HepG2 (cell line): ENCODE data around the gene DNAJC13. TPM values are rescaled to one million over a fixed set of nuclear protein-coding genes. Genes with fewer than 3 reads are reported as not detected.
A peak's percentile ranks its signal among the peaks of the same experiment; 100 is the strongest.

Source experiments
- FIP1L1 ChIP-seq: fragments of 200-400 bp; formaldehyde crosslinking; IDR thresholded peaks from 2 replicates; pipeline ENCODE4 v1.6.1; 2018; ENCODE audit warnings: low read depth, mild to moderate bottlenecking, low read length, moderate library complexity, borderline replicate concordance; ENCODE audit not compliant: insufficient read depth
- GABPA ChIP-seq, 2 experiments: IDR thresholded peaks; 2 replicates each; pipeline ENCODE4 v1.6.1; 2011 to 2016; ENCODE audit warnings: low read depth in 2 of 2, low read length in 1 of 2, missing biosample characterization in 1 of 2, missing genetic modification characterization in 1 of 2
- HMG20A ChIP-seq: IDR thresholded peaks from 2 replicates; pipeline ENCODE4 v1.6.1; 2016; ENCODE audit warnings: borderline replicate concordance
- IRF2 ChIP-seq: IDR thresholded peaks from 2 replicates; pipeline ENCODE4 v1.6.1; 2018; ENCODE audit warnings: missing genetic modification reagents, missing compliant biosample characterization
- MED1 ChIP-seq: sonication (generic); formaldehyde crosslinking; IDR thresholded peaks from 2 replicates; pipeline ENCODE4 v1.4.0; 2020; ENCODE audit warnings: missing genetic modification reagents
- TBL1XR1 ChIP-seq: fragments of 150-350 bp; IDR thresholded peaks from 2 replicates; pipeline ENCODE4 v1.6.1; 2014; ENCODE audit warnings: borderline replicate concordance, low read length; ENCODE audit not compliant: partially characterized antibody
- TGIF2 ChIP-seq: IDR thresholded peaks from 2 replicates; pipeline ENCODE4 v1.6.1; 2016; ENCODE audit warnings: control low read depth, missing compliant biosample characterization
- U2AF1 ChIP-seq: fragments of 200-400 bp; formaldehyde crosslinking; optimal IDR thresholded peaks from 2 replicates; pipeline ENCODE3; 2017; ENCODE audit warnings: mild to moderate bottlenecking, low read depth, low read length
- ZMYM3 ChIP-seq: sonication (generic); formaldehyde crosslinking; IDR thresholded peaks from 2 replicates; pipeline ENCODE4 v1.5.1; 2020; ENCODE audit warnings: mild to moderate bottlenecking, missing genetic modification reagents
- ZNF484 ChIP-seq: sonication (generic); formaldehyde crosslinking; IDR thresholded peaks from 2 replicates; pipeline ENCODE4 v1.5.1; 2020; ENCODE audit warnings: mild to moderate bottlenecking, low read depth, missing genetic modification reagents, borderline replicate concordance
- ZNF660 ChIP-seq: sonication (generic); formaldehyde crosslinking; IDR thresholded peaks from 2 replicates; pipeline ENCODE4 v1.5.1; 2020; ENCODE audit warnings: mild to moderate bottlenecking, low read depth, missing genetic modification reagents, borderline replicate concordance
- ZNF7 ChIP-seq: IDR thresholded peaks from 2 replicates; pipeline ENCODE4 v1.6.1; 2016; ENCODE audit warnings: missing biosample characterization, missing genetic modification reagents
- ZNF724P ChIP-seq: sonication (generic); formaldehyde crosslinking; IDR thresholded peaks from 2 replicates; pipeline ENCODE4 v1.8.0; 2022; ENCODE audit warnings: missing genetic modification reagents, borderline replicate concordance
- ZNF749 ChIP-seq: sonication (generic); formaldehyde crosslinking; IDR thresholded peaks from 2 replicates; pipeline ENCODE4 v1.8.0; 2022; ENCODE audit warnings: mild to moderate bottlenecking, missing genetic modification reagents, moderate library complexity, borderline replicate concordance
- ZNF83 ChIP-seq: sonication (generic); formaldehyde crosslinking; IDR thresholded peaks from 2 replicates; pipeline ENCODE4 v1.4.0; 2020; ENCODE audit warnings: missing genetic modification reagents, mild to moderate bottlenecking, borderline replicate concordance
- polyA plus RNA-seq, 8 experiments: library from polyadenylated mRNA; depleted of rRNA in 3 of 8; stranded (reverse) in 7 of 8; unstranded in 1 of 8; fragments of >200 nt; fragmentation: Illumina TruSeq in 4 of 8; extraction: Trizol in 4 of 8; gene quantifications; 2 replicates each; pipeline versions ENCODE4 v1.2.1 to v1.2.3, GENCODE V29; 2011 to 2016; ENCODE audit warnings: low read depth in 4 of 8, missing spikeins in 1 of 8, mixed read lengths in 1 of 8; ENCODE audit not compliant: insufficient read depth in 1 of 8
- total RNA-seq, 5 experiments: library from RNA; depleted of rRNA; stranded (reverse); fragments of >200 nt; fragmentation: Illumina TruSeq; extraction: Trizol; gene quantifications; 2 replicates each; pipeline ENCODE4 v1.2.3, GENCODE V29; 2016; ENCODE audit warnings: low read depth in 1 of 5
- TF ChIP-seq, protein P1 (sequence below): sonication (generic); formaldehyde crosslinking; IDR thresholded peaks from 2 replicates; pipeline ENCODE4 v1.8.0; 2022; ENCODE audit warnings: mild to moderate bottlenecking, missing genetic modification reagents, moderate library complexity
- TF ChIP-seq, protein P2 (sequence below): sonication (generic); formaldehyde crosslinking; IDR thresholded peaks from 2 replicates; pipeline ENCODE4 v1.4.0; 2020; ENCODE audit warnings: missing genetic modification reagents, mild to moderate bottlenecking, borderline replicate concordance
- TF ChIP-seq, protein P3 (sequence below): sonication (generic); formaldehyde crosslinking; conservative IDR thresholded peaks from 2 replicates; pipeline ENCODE4 v1.8.0; 2022; ENCODE audit warnings: low read depth, missing genetic modification reagents
- TF ChIP-seq, protein P4 (sequence below): sonication (generic); formaldehyde crosslinking; IDR thresholded peaks from 2 replicates; pipeline ENCODE4 v1.5.0; 2020; ENCODE audit warnings: mild to moderate bottlenecking, missing genetic modification reagents, borderline replicate concordance

The DNAJC13 gene
- total and polyA plus RNA-seq, 2 of the 13 experiments (the other 11 are each of a cell fraction or from before 2014, with no cell fraction given), result 9.1 to 26.2 TPM

DNA sequence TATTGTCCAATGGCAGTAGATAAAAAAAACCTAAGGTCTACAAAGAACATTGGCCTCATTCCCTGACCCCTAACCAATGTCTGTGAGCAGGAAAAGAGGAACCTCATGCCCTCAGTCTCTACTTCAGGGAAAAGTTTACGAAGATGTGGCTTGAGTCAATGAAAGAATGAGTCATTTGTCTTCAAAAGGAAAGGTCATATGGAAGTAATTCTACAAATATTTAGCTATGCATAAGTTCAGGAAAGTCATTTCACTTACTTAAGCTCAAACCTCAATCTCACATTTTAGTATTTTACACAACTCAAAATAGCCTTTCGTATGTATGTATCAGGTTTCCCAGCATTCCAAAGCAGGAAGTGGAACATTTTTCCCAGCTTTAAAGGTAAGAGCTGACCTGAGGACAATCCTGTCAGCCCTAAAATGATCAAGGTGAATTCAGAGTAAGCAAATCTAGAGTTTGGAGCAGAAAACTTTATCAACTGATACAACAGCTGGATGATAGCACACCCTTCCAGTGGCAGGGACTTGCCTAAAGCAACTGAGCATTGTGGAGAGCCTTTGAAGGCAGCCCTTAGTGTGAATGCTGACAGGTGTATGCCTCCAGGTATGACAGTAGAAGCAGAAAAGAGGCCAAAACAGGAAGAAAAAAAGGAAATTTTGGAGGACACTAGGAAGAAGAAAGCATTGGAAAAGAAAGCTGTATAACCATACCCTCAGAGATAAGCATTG lies 125.9 kb downstream of the DNAJC13 start (continued):
- TF ChIP-seq, protein P1, sequence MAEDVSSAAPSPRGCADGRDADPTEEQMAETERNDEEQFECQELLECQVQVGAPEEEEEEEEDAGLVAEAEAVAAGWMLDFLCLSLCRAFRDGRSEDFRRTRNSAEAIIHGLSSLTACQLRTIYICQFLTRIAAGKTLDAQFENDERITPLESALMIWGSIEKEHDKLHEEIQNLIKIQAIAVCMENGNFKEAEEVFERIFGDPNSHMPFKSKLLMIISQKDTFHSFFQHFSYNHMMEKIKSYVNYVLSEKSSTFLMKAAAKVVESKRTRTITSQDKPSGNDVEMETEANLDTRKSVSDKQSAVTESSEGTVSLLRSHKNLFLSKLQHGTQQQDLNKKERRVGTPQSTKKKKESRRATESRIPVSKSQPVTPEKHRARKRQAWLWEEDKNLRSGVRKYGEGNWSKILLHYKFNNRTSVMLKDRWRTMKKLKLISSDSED (CRISPR knock-in tag), result no peak
- TF ChIP-seq ZMYM3 (CRISPR knock-in tag), result no peak
- TF ChIP-seq U2AF1, result no peak
- TF ChIP-seq MED1 (CRISPR knock-in tag), result no peak
- TF ChIP-seq ZNF749, result no peak
- TF ChIP-seq, protein P2, sequence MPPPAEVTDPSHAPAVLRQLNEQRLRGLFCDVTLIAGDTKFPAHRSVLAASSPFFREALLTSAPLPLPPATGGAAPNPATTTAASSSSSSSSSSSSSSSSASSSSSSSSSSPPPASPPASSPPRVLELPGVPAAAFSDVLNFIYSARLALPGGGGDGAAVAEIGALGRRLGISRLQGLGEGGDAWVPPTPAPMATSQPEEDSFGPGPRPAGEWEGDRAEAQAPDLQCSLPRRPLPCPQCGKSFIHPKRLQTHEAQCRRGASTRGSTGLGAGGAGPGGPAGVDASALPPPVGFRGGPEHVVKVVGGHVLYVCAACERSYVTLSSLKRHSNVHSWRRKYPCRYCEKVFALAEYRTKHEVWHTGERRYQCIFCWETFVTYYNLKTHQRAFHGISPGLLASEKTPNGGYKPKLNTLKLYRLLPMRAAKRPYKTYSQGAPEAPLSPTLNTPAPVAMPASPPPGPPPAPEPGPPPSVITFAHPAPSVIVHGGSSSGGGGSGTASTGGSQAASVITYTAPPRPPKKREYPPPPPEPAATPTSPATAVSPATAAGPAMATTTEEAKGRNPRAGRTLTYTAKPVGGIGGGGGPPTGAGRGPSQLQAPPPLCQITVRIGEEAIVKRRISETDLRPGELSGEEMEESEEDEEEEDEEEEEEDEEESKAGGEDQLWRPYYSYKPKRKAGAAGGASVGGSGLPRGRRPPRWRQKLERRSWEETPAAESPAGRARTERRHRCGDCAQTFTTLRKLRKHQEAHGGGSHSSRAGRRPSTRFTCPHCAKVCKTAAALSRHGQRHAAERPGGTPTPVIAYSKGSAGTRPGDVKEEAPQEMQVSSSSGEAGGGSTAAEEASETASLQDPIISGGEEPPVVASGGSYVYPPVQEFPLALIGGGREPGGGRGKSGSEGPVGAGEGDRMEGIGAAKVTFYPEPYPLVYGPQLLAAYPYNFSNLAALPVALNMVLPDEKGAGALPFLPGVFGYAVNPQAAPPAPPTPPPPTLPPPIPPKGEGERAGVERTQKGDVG (CRISPR knock-in tag), result no peak
- no peak for TF ChIP-seq ZNF83
- TF ChIP-seq, protein P3, sequence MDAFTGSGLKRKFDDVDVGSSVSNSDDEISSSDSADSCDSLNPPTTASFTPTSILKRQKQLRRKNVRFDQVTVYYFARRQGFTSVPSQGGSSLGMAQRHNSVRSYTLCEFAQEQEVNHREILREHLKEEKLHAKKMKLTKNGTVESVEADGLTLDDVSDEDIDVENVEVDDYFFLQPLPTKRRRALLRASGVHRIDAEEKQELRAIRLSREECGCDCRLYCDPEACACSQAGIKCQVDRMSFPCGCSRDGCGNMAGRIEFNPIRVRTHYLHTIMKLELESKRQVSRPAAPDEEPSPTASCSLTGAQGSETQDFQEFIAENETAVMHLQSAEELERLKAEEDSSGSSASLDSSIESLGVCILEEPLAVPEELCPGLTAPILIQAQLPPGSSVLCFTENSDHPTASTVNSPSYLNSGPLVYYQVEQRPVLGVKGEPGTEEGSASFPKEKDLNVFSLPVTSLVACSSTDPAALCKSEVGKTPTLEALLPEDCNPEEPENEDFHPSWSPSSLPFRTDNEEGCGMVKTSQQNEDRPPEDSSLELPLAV (CRISPR knock-in tag), result no peak
- no peak for TF ChIP-seq TBL1XR1
- TF ChIP-seq ZNF724P (CRISPR knock-in tag), result no peak
- no peak for TF ChIP-seq ZNF7 (CRISPR knock-in tag)
- TF ChIP-seq, protein P4, sequence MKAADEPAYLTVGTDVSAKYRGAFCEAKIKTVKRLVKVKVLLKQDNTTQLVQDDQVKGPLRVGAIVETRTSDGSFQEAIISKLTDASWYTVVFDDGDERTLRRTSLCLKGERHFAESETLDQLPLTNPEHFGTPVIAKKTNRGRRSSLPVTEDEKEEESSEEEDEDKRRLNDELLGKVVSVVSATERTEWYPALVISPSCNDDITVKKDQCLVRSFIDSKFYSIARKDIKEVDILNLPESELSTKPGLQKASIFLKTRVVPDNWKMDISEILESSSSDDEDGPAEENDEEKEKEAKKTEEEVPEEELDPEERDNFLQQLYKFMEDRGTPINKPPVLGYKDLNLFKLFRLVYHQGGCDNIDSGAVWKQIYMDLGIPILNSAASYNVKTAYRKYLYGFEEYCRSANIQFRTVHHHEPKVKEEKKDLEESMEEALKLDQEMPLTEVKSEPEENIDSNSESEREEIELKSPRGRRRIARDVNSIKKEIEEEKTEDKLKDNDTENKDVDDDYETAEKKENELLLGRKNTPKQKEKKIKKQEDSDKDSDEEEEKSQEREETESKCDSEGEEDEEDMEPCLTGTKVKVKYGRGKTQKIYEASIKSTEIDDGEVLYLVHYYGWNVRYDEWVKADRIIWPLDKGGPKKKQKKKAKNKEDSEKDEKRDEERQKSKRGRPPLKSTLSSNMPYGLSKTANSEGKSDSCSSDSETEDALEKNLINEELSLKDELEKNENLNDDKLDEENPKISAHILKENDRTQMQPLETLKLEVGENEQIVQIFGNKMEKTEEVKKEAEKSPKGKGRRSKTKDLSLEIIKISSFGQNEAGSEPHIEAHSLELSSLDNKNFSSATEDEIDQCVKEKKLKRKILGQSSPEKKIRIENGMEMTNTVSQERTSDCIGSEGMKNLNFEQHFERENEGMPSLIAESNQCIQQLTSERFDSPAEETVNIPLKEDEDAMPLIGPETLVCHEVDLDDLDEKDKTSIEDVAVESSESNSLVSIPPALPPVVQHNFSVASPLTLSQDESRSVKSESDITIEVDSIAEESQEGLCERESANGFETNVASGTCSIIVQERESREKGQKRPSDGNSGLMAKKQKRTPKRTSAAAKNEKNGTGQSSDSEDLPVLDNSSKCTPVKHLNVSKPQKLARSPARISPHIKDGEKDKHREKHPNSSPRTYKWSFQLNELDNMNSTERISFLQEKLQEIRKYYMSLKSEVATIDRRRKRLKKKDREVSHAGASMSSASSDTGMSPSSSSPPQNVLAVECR, result no peak
- no peak for TF ChIP-seq IRF2
- TF ChIP-seq FIP1L1, result no peak
- TF ChIP-seq HMG20A (CRISPR knock-in tag), result peak; percentile 23; the same call in 1 of the 2 replicates
- no peak for TF ChIP-seq ZNF660 (CRISPR knock-in tag)
- no peak for TF ChIP-seq TGIF2 (CRISPR knock-in tag)
- no peak for TF ChIP-seq GABPA (IDR thresholded peaks at IDR 0.05; ENCODE audit: low read depth, low read length)
- TF ChIP-seq GABPA (CRISPR knock-in tag; IDR thresholded peaks at IDR 0.05; ENCODE audit: low read depth), result no peak
- TF ChIP-seq ZNF484 (CRISPR knock-in tag), result no peak
